Stimulated activated CD8-positive, alpha-beta memory T cell treated with anti-CD3 and anti-CD28 coated beads, Interleukin-4, amount 100 ng/mL, for 4 hours (primary cell): Measurements from ENCODE around the gene SRP68.
"Not testable (repeated sequence)": the region's sequence is repeated elsewhere in the genome, so short reads cannot be mapped to it uniquely, and the experiment has no call there.

Experiments used
- DNase-seq, 2 donors: peaks; one replicate each; pipeline ENCODE4 v3.0.0-alpha.2; 2020; ENCODE audit warnings: low read depth in 2 of 2, low spot score in 1 of 2

The SRP68 gene

GRCh38 chr17:76076765-76077583 is 4.7 kb upstream of the SRP68 start:
- DNase-seq, result no peak

DNA sequence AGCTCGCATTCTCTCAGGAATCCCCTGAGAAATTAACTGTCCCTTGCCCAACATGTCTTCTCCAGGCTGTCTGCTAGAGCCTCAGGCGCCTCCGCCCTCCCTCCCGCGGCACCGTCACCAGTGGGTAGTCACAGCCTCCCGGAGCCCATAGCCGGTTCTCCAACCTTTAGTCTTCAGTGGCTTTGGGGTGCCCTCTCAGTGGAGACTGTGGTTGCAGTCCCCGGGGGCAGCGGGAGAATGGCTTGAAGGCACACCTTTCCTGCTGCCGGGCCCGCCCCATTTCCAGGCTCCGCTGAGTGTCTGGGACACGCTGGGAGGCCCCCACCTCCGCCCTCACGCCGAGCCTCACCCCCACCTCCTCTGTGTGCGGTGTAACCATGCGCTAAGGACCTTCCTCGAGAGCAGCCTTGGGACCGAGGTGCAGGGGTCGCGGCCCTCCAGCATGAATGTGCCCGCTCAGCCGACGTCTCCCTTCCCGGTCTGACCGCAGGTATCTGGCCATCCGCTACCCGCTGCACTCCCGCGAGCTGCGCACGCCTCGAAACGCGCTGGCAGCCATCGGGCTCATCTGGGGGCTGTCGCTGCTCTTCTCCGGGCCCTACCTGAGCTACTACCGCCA is 3.9 kb upstream of the SRP68 start:
- no peak for DNase-seq

DNA sequence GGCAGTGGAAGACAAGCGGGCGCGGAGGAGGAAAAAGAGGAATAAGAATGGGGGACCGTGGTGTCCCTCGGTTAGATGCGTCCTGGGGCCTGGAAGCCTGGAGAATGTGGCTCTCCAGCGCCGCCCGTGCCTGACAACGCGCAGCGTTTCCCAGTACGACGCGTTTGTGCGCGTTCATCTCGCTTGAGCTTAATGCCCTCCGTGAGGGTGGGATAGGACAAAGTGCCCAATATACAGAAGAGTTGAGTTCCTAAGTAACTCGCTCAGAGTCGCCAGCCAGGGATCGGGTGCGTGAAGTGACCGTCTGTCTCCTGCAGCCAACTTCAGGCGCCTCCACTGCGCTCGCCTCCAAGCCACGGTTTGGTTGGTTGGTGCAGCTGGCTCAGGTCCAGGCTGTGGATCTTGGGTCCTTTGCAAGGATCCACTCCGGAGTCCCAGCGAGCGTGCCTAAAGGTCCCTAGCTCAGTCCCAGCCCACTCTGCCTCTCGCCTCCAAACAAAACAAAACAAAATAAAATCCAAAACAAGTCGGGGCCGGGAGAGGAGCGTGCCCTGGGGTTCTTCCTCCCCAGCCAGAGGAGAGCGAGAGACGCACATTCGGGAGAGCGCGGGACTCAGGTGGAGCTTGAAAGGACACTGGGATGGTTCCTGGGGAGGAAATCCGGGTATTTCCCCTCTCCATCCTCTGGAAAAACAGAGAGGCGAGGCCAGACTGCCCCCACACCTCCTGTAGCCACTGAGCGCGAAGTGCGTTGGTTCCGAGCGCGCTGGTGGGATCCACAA is 3.2 kb upstream of the SRP68 start:
- no peak for DNase-seq

- DNase-seq, result no peak
These were observed 2.4 kb upstream of the SRP68 start, which contains the start of gene GALR2 for GRCh38 chr17:76074390-76075363. Gene GALR2 (plus strand): TSS chr17:76074781. CDS start chr17:76074884, 103 bp downstream.

GRCh38 chr17:76071531-76072147 is 678 bp downstream of the SRP68 start:
- no peak for DNase-seq

- no peak for DNase-seq
These were observed 6.5 kb downstream of the SRP68 start for GRCh38 chr17:76065775-76066174.

GRCh38 chr17:76063875-76064546 is 8.3 kb downstream of the SRP68 start:
- DNase-seq, result no peak

- DNase-seq, result not testable (repeated sequence)
These were observed 14.1 kb downstream of the SRP68 start for GRCh38 chr17:76058264-76058663.

- DNase-seq, result no peak
These were observed 15.4 kb downstream of the SRP68 start for GRCh38 chr17:76056882-76057281.

- no peak for DNase-seq
These were observed 18.2 kb downstream of the SRP68 start for GRCh38 chr17:76054112-76054476.

GRCh38 chr17:76053246-76054111 is 18.8 kb downstream of the SRP68 start:
- no peak for DNase-seq

DNA sequence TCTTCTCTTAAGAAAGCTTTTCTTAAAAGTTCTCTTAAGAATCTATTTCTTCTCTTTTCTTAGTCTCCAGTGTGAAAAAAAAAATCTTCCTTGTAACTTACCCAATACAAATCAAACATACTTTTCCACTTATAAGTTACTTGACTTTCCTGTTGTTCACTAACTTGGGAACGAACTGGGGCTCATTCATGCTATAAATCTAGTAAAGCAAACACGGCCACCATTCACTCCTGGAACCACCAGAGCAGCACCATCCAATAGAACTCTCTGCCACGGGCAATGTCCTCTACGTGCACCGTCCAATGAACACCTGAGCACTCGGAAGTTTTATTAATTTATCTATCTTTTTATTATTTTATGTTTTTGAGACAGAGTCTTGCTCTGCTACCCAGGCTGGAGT is 20.8 kb downstream of the SRP68 start:
- DNase-seq, result no peak

- DNase-seq, result no peak
These were observed 21.5 kb downstream of the SRP68 start for GRCh38 chr17:76050538-76051467.

DNA sequence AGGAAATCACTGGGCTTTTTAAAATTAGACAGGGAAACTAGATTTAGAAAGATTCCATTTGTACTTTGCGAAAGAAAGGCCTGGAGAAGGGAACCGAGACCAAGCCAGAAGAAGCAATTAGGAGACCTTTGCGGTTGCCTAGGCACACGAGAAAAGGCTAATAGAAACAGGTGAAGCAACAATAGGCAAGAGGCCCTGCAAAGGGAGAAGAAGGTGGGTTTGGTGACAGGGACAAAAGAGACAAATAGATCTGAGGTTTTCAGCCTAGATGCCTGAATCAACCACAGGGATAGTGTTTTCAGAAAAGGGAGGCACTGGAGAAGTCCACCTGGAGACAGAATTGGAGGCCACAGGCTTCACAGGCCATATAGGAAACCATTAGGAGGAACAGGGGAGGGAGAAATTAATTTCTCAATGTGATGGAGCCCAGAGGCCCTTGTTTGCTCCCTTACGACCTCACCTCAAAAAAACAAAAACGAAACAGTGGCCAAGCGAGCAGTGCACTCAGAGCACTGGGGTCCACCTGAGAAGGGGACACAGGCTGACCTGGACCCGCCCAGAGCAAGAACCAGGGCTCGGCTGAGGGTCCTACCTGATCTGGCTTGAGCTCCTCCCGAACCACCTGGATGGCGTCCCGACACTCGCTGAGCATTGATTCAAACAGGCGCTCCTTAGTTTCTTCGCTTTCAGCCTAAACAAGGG is 22.3 kb downstream of the SRP68 start:
- DNase-seq, result no peak

- no peak for DNase-seq
These were observed 23.1 kb downstream of the SRP68 start for GRCh38 chr17:76049239-76049638.

GRCh38 chr17:76048711-76049110 is 23.6 kb downstream of the SRP68 start:
- no peak for DNase-seq

DNA sequence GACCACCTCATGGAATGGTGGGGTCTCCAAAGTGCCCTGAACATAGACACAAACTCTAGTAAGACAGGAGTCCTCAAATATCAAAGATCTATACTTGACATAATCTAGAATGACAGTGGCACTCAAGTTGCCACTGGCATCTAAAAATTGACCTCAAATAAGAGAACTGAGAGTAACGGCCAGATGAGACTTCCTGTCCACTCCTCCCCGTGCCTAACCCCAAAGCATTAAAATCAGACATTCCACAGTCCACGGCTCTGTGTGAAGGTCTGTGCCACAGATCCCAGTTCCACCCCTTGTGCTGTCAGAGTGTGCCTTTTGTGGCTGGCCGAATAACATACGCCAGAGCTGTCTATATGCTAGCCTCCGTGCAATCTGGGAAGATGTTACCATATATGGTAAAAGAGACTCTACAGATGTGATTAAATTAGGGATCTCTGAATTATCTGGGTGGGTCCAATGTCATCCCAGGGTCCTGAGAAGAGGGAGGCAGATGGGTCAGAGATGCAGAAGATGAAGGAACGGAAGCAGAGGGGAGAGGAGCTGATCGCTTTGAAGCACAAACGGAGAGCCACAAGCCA is 24.2 kb downstream of the SRP68 start:
- no peak for DNase-seq
